Tibial nerve (tissue), 3 donors: ENCODE results near the gene ABCC4.

ENCODE experiments used
- POLR2A ChIP-seq, 2 donors: fragments of 450-650 bp; IDR thresholded peaks; one replicate each; pipeline ENCODE4 v1.6.1; 2017; ENCODE audit warnings: antibody characterized with exemption in 2 of 2, mild to moderate bottlenecking in 2 of 2, moderate library complexity in 2 of 2
- TF ChIP-seq, protein P1 (sequence below), 5 experiments: fragments of 200-600 bp in 3 of 5; fragments of 450-650 bp in 2 of 5; sonication (generic) in 3 of 5; IDR thresholded peaks; one replicate each; pipeline ENCODE4 v1.5.1; 2016 to 2019; ENCODE audit warnings: antibody characterized with exemption in 5 of 5, mild to moderate bottlenecking in 3 of 5, moderate library complexity in 2 of 5

DNA sequence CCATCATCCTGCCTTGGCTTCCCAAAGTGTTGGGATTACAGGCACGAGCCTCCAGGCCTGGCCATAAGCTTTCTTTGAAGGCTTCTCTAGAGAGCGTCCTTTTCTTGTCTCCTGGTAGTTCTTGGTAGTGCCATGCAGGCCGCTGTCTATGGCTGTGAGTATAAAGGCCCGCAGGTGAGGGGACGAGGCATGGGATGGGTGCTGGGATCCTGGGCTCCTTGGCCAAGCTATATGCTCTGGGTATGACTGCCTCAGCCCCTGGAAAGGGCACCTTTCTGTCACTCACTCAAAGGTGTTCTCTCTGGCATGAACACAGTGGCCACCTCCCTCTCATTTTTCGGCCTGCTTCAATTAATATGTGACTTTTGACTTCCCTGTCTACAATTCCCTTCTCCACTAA is 6.3 kb upstream of the ABCC4 start:
- TF ChIP-seq, protein P1, sequence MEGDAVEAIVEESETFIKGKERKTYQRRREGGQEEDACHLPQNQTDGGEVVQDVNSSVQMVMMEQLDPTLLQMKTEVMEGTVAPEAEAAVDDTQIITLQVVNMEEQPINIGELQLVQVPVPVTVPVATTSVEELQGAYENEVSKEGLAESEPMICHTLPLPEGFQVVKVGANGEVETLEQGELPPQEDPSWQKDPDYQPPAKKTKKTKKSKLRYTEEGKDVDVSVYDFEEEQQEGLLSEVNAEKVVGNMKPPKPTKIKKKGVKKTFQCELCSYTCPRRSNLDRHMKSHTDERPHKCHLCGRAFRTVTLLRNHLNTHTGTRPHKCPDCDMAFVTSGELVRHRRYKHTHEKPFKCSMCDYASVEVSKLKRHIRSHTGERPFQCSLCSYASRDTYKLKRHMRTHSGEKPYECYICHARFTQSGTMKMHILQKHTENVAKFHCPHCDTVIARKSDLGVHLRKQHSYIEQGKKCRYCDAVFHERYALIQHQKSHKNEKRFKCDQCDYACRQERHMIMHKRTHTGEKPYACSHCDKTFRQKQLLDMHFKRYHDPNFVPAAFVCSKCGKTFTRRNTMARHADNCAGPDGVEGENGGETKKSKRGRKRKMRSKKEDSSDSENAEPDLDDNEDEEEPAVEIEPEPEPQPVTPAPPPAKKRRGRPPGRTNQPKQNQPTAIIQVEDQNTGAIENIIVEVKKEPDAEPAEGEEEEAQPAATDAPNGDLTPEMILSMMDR (IDR thresholded peaks at IDR 0.05): no peak
- no peak for TF ChIP-seq POLR2A (IDR thresholded peaks at IDR 0.05)
